Measurements from ENCODE around the gene RBP7.

DNA sequence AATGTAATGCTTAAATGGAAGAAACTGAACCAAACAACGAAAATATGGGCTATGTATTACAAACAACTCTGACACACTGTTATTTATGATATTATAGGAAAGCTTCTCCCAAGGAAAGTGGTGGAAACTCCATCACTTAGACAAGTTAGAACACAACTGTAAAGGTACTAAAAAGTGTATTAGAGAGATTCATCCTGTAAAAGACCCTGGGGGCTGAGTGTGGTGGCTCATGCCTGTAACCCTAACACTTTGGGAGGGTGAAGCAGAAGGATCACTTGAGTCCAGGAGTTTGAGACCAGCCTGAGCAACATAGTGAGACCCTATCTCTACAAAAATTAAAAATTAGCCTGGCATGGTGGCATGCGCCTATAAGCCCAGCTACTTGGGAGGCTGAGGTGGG, 28.3 kb downstream of the RBP7 start:
- TF ChIP-seq, protein P1, sequence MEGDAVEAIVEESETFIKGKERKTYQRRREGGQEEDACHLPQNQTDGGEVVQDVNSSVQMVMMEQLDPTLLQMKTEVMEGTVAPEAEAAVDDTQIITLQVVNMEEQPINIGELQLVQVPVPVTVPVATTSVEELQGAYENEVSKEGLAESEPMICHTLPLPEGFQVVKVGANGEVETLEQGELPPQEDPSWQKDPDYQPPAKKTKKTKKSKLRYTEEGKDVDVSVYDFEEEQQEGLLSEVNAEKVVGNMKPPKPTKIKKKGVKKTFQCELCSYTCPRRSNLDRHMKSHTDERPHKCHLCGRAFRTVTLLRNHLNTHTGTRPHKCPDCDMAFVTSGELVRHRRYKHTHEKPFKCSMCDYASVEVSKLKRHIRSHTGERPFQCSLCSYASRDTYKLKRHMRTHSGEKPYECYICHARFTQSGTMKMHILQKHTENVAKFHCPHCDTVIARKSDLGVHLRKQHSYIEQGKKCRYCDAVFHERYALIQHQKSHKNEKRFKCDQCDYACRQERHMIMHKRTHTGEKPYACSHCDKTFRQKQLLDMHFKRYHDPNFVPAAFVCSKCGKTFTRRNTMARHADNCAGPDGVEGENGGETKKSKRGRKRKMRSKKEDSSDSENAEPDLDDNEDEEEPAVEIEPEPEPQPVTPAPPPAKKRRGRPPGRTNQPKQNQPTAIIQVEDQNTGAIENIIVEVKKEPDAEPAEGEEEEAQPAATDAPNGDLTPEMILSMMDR (IDR thresholded peaks at IDR 0.05): no peak
- TF ChIP-seq POLR2A (IDR thresholded peaks at IDR 0.05): no peak
